ENCODE measurements around the gene PCGF2.
A peak's percentile ranks its signal among the peaks of the same experiment; 100 is the strongest.

Gene PCGF2

DNA sequence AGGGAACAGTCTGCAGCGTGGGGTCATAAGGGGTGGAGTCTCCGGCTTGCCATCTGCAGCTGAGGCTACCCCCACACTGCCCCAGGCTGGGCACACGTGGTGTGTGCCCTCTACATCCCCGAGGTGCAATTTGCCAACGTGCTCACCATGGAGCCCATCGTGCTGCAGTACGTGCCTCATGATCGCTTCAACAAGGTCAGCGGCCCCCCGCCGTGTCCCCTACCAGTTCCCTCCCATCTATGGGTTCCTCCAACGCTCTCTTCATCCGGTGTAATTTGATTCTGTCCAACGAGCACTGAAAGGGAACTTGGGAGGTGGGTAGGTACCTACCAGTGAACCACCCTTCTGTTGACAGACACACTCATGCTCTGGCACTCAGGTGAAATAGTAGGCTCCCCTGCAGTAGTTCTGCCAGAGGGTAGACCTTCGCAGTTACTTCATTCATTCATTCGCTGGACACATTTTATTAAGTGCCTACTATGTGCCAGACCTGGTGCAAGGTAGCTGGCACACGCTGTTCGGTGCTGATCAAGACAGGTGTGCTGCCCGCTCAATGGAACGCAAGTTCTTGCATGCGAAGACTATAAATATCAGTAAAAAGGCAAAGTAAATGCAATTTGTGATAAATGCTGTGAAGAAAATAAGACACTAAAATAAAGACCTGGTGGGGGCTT is 40.3 kb downstream of the PCGF2 start:
- TF ChIP-seq MAX (IDR thresholded peaks at IDR 0.05; ENCODE audit: low read depth, low read length) = peak; percentile 60
- TF ChIP-seq, protein P1, sequence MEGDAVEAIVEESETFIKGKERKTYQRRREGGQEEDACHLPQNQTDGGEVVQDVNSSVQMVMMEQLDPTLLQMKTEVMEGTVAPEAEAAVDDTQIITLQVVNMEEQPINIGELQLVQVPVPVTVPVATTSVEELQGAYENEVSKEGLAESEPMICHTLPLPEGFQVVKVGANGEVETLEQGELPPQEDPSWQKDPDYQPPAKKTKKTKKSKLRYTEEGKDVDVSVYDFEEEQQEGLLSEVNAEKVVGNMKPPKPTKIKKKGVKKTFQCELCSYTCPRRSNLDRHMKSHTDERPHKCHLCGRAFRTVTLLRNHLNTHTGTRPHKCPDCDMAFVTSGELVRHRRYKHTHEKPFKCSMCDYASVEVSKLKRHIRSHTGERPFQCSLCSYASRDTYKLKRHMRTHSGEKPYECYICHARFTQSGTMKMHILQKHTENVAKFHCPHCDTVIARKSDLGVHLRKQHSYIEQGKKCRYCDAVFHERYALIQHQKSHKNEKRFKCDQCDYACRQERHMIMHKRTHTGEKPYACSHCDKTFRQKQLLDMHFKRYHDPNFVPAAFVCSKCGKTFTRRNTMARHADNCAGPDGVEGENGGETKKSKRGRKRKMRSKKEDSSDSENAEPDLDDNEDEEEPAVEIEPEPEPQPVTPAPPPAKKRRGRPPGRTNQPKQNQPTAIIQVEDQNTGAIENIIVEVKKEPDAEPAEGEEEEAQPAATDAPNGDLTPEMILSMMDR (IDR thresholded peaks at IDR 0.05; ENCODE audit: low read depth, low read length) = no peak
- no peak for DNase-seq (ENCODE audit: low read depth)
- H3K4me3 ChIP-seq (ENCODE audit: low read depth, low read length) = no peak overlapping the region

GRCh38 chr17:38706505-38707216 is 41.5 kb downstream of the PCGF2 start:
- peak; percentile 44 for DNase-seq (ENCODE audit: low read depth)
- TF ChIP-seq MYC (IDR thresholded peaks at IDR 0.05; ENCODE audit: low read depth, low read length) (no peak), POLR2A (IDR thresholded peaks at IDR 0.05; ENCODE audit: extremely low read depth, insufficient read length) (no peak), MAX (IDR thresholded peaks at IDR 0.05; ENCODE audit: low read depth, low read length) (no peak)
- TF ChIP-seq, protein P1 (IDR thresholded peaks at IDR 0.05; ENCODE audit: low read depth, low read length) = no peak

GRCh38 chr17:38705803-38706504 is 42.2 kb downstream of the PCGF2 start:
- peak; percentile 47 for DNase-seq (ENCODE audit: low read depth)
- TF ChIP-seq, protein P1 (IDR thresholded peaks at IDR 0.05; ENCODE audit: low read depth, low read length) = no peak
- TF ChIP-seq POLR2A (IDR thresholded peaks at IDR 0.05; ENCODE audit: extremely low read depth, insufficient read length) = no peak
- no peak for TF ChIP-seq MYC (IDR thresholded peaks at IDR 0.05; ENCODE audit: low read depth, low read length)
- TF ChIP-seq MAX (IDR thresholded peaks at IDR 0.05; ENCODE audit: low read depth, low read length) = no peak
- H3K4me3 ChIP-seq (ENCODE audit: low read depth, low read length) = peak overlapping the region; percentile 72

More at GRCh38 chr17:38706505-38707216, 41.5 kb downstream of the PCGF2 start:
- H3K4me3 ChIP-seq (ENCODE audit: low read depth, low read length) = peak overlapping the region; percentile 72

GRCh38 chr17:38705523-38705802 is 42.7 kb downstream of the PCGF2 start:
- no peak for TF ChIP-seq POLR2A (IDR thresholded peaks at IDR 0.05; ENCODE audit: extremely low read depth, insufficient read length)
- TF ChIP-seq MYC (IDR thresholded peaks at IDR 0.05; ENCODE audit: low read depth, low read length) = no peak
- TF ChIP-seq MAX (IDR thresholded peaks at IDR 0.05; ENCODE audit: low read depth, low read length) = no peak
- TF ChIP-seq, protein P1 (IDR thresholded peaks at IDR 0.05; ENCODE audit: low read depth, low read length) = no peak
- peak overlapping the region; percentile 72 for H3K4me3 ChIP-seq (ENCODE audit: low read depth, low read length)
- no peak for DNase-seq (ENCODE audit: low read depth)

- peak; percentile 18; the same call in 1 of the 2 replicates for TF ChIP-seq MYC (IDR thresholded peaks at IDR 0.05; ENCODE audit: low read depth, low read length)
- no peak for TF ChIP-seq POLR2A (IDR thresholded peaks at IDR 0.05; ENCODE audit: extremely low read depth, insufficient read length)
- no peak for TF ChIP-seq MAX (IDR thresholded peaks at IDR 0.05; ENCODE audit: low read depth, low read length)
- TF ChIP-seq, protein P1 (IDR thresholded peaks at IDR 0.05; ENCODE audit: low read depth, low read length) = no peak
- peak; percentile 90 for DNase-seq (ENCODE audit: low read depth)
- peak within 1 kb of the TSS; percentile 80 for H3K4me3 ChIP-seq (ENCODE audit: low read depth, low read length)
Observed at GRCh38 chr17:38704606-38705522, 43.3 kb downstream of the PCGF2 start, which contains the start of gene MLLT6. MLLT6 (plus strand) TSS chr17:38705273; CDS start chr17:38705633, 360 bp downstream.
